GM19193 (cell line): ENCODE data around the gene PHF20.

ENCODE experiments used
- POLR2A ChIP-seq: IDR thresholded peaks from 4 replicates; pipeline ENCODE4 v1.6.1; 2011; ENCODE audit not compliant: insufficient read depth, insufficient read length; ENCODE audit errors: extremely low read depth

The PHF20 gene

DNA sequence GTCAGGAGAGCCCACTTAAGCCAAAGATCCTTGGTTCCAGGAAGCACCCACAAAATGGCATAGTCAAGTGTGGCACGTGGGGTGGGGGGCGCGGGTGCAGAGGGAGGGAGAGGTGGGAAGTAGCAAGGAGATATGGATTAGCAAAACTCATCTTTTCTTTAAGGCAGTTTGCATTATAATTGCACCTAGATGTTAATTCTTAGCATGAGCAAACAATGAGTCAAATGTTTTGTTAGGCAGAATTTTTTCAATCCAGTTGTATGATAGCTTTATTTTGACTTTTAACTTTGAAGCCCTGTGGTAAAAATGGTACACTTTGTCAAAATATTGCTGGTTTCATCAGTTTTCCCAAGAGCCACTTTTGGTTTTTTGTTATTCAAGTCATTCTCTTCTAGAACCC is 167.4 kb downstream of the PHF20 start:
- TF ChIP-seq POLR2A, result no peak

DNA sequence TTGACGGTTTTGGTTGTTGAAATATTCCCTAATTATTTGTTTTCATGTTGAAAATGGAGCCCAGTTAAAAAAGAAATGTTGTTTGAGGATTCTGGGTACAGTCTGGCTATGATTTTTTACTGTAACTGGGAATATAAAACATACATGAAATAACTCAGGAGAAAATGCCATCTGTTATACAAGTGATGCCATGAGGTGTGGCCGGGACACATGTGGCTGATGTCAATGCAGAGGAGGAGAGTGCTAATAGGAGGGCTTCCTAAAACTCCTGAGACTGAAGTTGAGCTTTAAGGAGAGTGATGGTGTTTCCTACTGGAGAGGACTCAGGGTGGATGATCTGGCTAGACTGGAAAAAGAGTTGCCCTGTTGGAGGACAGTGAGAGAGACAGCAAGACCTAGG is 169.8 kb downstream of the PHF20 start:
- TF ChIP-seq POLR2A, result no peak

DNA sequence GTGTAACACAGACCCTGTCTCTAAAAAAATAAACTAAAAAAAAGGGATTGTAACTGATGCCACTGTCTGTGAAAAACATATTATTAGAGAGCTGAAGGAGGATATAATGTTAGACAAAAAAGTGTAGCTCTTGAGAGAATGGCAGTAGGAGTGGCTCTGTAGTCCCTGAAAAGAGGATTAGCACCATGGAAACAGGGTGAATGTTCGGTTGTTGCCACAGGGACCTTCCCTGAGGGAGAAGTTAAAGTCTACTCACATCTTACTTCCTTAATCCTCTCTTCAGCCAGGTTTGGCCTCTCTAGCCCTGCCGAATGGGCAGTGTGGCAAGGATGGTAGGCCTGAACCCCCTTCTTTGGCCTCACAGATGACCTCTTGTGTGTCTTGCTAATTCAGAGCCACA is 170.4 kb downstream of the PHF20 start:
- TF ChIP-seq POLR2A, result no peak

DNA sequence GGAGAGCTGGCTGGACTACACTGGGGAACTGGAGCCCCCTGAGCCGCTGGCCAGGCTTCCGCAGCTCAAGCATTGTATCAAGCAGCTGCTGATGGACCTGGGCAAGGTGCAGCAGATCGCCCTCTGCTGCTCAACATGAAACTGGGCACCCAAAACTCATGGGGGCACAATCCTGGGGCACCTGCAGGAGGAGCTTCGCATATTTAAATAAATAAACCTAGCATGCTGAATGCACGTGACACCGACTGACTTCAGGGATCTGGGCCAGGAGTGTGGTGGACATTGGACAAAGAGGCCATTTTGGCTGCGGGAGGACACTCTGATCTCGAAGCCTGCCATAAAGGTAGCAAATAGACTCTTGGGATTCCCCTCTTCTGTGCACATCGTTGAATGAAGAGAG is 175.7 kb downstream of the PHF20 start:
- no peak for TF ChIP-seq POLR2A

DNA sequence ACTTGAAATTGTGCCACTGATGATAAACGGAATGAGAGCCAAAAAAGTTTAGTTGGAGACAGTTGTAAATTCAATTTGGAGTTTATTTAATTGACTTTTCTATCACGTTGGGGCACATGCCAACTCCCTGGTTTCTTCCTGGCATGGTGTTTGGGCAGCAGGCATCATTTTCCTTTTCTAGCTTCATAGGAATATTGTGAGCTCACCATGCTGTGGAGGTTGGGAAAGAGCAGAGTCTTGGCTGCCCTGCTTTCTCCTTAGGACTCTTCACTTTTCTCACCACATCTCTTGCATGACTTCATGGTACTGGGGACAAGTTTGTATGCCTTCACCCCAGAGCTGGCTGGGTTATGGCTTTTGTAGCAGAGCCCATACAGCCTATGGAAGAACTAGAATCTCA is 176.1 kb downstream of the PHF20 start:
- TF ChIP-seq POLR2A, result no peak

DNA sequence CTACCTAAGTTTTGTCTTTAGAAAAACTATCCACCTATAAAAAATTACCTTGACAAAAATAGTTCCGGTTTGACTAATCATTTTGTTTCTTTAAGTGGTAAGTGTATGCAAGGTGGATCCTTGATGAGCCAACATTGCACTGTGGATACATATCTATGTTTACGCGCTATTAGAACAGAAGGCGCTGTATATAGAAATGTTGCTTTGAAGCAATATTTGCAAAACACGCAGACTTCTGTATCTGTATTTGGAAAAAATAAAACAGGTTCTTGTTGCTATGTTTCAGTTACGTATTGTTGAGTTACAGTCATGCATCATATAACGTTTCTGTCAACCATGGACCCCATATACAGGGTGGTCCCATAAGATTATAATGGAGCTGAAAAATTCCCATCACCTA is 178.3 kb downstream of the PHF20 start:
- TF ChIP-seq POLR2A, result no peak

DNA sequence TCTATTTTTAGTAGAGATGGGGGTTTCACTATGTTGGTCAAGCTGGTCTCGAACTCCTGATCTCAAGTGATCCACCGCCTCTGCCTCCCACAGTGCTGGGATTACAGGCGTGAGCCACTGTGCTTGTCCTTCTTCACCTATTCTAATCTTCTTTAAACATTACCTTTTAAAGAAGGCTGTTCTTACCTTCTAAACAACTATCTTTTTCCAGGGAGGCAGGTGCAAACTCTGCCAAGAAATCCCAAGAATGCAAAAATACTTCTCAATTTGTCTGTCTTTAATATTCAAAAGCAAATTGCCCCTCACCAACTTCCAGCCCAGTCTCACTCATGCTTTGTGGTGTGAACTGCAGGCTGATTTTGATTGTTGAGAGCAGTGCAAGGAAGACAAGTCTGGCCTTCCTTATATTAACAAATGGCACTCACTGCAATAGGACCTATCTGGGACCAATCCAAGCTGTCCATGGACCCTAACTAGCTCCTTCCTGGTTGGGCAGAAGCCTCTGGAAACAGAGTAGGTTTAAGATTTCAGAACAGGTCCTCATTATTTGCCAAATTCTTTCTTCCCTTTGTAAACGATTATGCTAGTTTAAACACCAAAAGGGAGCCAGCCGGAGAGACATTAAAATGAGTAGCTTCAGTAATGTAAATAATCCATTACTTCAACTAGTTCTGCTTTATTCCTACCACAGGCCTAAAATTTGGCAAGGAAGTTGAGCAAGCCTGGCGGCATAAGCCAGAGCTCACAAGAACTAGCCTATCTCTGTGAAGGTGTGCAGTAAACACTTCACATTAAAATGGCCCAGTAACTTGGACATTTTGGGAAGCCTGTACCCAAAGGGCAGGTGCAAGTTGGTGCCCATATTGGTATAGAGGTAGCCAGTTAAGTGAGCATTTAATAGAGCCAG is 180.9 kb downstream of the PHF20 start:
- no peak for TF ChIP-seq POLR2A

DNA sequence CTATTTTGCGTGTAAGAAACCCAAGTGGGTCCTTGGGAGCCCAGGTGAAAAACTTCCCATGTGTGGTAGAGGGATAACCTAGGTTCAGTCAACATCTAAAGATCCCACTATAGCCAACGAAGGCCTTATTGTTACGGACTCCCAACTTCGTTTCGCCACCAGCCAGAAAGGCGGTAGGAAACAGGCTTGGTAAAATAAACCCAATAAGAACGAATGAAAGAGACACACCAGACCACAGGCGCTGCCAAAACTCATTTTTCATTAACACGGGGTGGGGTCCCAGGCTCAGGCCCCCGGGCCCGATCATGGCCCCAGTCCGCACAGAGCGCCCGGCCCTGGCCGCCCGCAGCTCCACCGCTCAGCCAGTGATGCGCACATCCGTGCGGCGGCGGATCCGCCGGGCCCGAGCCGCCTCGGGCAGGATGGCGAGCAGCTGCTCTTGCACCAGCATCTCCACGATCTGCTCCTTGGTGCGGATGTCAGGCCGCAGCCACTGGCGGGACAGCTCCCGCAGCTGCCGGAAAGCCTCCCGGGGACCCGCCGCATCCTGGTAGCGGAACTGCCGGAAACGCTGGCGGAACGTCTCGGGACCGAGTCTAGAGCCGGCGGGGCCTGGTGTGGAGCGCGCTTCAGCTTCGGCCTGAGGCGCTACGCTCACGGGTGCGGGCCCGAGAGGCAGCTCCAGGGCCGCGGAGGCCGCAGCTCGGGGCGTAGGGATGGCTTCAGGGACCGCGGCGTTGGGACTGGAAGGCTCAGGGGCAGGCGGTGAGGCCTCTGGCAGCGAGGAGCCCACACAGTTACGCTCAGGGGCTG is 181.8 kb downstream of the PHF20 start:
- no peak for TF ChIP-seq POLR2A

DNA sequence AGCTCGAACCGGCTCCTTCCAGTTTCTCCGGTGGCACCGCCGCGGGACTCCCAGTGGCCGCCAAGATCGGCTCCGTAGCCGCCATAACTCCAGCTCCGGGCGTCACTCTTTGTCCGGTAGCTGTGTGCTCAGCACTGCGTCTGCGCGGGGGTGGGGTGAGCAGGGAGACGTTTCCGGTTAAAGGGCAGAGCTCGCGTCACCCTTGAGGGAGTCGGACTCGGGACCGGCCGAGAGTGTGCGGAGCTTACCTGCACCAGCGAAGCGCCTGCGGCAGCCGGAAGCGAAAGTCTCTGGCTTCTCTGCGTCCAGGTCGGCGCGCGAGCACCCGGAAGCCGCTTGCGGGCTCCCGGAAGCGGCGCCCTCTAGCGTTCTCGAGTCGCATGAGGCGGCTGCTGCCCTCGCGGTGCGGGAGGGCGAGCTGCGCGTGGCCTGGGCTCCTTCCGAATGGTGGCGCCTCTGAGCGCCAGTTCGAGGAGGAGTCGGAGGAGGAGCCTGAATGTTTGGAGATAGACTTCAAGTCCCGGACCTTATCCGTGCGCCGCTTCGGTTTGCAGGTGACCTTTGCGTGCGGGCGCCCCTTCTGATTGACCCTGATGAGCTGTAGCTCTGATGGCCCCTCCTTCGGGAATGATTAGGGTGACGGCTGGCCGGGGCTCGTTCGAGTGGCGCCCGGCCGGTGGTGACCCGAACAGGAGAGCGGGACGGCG is 182.5 kb downstream of the PHF20 start, which contains the start of gene SCAND1:
SCAND1 (minus strand) TSS at position 303 of the 707 bp plus-strand sequence; CDS start at position 85, 218 bp downstream.
- TF ChIP-seq POLR2A, result peak; percentile 98

DNA sequence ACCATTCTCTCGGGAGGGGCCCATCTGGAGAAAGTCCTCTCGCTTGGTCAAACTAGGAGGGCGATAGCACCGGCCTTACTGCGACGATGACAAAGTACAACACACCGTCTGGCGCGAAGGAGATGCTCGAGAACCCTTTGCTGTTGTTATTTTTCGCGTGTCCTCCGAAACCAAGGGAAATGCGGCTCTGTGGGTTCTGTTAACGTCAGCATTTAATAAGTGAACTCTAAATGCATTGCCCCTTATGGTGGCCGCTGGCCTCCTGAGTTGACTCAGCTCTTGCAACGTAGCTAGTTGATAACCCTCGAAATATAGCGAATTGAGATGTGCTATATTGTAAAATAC is 183.1 kb downstream of the PHF20 start:
- TF ChIP-seq POLR2A, result no peak

DNA sequence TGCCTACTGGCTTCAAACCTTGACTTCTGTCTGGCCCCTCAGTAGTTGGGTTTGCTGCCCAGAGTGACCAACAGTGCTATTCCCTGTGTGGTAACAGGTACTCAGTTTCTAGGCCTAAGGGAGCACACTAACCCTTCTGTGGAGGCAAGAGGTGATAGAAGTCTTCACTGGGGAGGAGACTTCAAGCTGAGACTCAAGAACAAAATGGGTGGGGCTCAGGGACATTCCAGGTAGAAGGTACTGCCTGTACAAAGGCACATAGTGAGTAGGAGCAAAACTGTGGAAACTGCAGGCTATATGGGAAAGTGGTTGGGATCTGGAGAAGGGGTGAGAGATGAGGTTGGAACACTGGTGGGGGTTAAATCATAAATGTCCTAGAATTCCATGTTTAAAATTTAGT is 184.8 kb downstream of the PHF20 start:
- TF ChIP-seq POLR2A, result no peak

DNA sequence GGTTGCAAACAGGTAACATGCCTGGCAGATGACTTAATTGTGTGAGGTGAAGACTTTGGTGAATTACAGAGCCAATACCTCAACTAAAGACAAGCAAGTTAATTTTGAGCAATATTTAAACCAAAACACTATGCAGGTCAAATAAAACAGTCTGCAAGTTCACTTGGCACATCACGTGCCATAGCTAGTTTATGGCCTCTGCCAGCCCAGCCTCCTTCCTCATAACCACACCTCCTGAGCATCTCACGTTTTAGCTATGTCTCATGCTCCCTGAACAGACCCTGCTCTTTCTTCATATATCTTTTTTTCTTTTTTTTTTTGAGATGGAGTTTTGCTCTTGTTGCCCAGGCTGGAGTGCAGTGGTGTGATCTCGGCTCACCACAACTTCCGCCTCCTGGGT is 192.1 kb downstream of the PHF20 start:
- no peak for TF ChIP-seq POLR2A

DNA sequence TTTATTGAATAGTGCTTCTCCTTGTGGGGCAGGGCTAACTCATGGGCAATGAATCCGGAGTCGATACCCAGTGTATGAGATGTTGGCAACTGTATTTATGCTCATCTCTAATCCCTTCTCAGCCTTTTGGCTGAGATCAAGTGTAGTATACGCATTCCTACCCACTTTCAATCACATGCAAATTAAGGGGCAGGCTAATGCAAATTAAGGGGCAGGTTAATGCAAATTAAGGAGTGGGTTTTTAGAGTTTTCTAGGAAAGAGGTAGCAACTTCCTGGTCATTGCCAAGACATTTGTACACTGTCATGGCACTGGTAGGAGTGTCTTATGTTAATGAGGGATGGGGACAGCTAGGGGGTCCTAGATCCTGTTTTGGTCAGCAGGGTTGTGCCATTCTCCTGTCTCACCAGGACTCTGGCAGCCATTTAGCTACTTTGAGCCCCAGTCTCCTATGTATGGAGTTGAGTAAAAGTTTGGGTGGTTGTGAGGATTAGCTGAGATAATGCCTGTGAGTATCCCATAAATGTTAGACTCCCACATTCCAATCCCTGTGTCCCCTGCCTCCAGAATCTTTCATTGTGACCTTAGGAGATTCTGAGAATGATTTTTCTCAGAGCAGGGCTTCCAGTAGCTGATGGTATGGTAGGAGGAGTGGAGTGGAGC is 196.3 kb downstream of the PHF20 start, which contains the start of gene CNBD2:
CNBD2 (plus strand) TSS at position 612 of the 662 bp plus-strand sequence. CDS start 173 bp downstream, outside the sequence.
- TF ChIP-seq POLR2A, result no peak

DNA sequence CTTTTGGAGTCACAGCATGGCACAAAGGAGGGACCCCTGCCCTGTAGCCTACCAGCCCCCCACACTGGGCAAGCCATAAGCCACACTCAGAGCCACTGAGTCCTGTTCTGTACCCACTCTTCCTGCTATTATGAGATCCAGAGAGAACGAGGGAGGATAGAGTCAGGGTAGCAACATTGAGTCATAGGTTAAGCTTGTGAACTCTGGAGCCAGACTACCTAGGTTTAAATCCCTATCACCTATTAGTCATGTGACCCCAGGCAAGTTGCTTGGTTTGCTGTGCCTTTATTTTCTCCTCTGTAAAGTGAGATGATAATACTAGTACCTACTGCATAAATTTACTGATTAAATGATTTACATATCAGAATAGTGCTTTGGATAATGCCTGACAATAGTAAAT is 197.1 kb downstream of the PHF20 start:
- TF ChIP-seq POLR2A, result no peak
